Spleen (tissue), 11 donors: ENCODE results near the gene DAPK1. TPM values are rescaled to one million over a fixed set of nuclear protein-coding genes. Genes with fewer than 3 reads are reported as not detected.

ENCODE experiments used
- DNase-seq: peaks from one replicate; pipeline ENCODE4 v3.0.0-alpha.2; 2020
- H3K27ac ChIP-seq, 8 donors: fragments of 200-600 bp; sonication (generic) in 7 of 8; 1 replicate in 4 of 8; 2 replicates in 4 of 8; pipeline versions ENCODE4 v1.5.0 to v1.8.0; 2016 to 2021; ENCODE audit warnings: inconsistent platforms in 4 of 8, mild to moderate bottlenecking in 4 of 8, moderate library complexity in 1 of 8
- H3K27me3 ChIP-seq, 7 donors: fragments of 200-600 bp; sonication (generic) in 6 of 7; replicated peaks in 1 of 7; 1 replicate in 4 of 7; 2 replicates in 3 of 7; pipeline versions ENCODE4 v1.5.0 to v1.8.0; 2016 to 2021; ENCODE audit warnings: inconsistent platforms in 3 of 7, mild to moderate bottlenecking in 1 of 7
- H3K36me3 ChIP-seq, 6 donors: fragments of 200-600 bp; sonication (generic) in 5 of 6; 1 replicate in 4 of 6; 2 replicates in 2 of 6; pipeline versions ENCODE4 v1.5.0 to v1.8.0; 2016 to 2021; ENCODE audit warnings: inconsistent platforms in 2 of 6
- H3K4me1 ChIP-seq, 6 donors: fragments of 200-600 bp; sonication (generic) in 5 of 6; 1 replicate in 3 of 6; 2 replicates in 3 of 6; pipeline versions ENCODE4 v1.5.0 to v1.8.0; 2016 to 2021; ENCODE audit warnings: inconsistent platforms in 3 of 6
- H3K4me3 ChIP-seq, 8 donors: fragments of 200-600 bp; sonication (generic) in 7 of 8; 1 replicate in 4 of 8; 2 replicates in 4 of 8; pipeline versions ENCODE4 v1.5.0 to v1.8.0; 2016 to 2021; ENCODE audit warnings: inconsistent platforms in 4 of 8, mild to moderate bottlenecking in 4 of 8, moderate library complexity in 2 of 8
- H3K9me3 ChIP-seq, 8 donors: fragments of 200-600 bp; sonication (generic) in 7 of 8; 1 replicate in 4 of 8; 2 replicates in 4 of 8; pipeline versions ENCODE4 v1.5.0 to v1.8.0; 2016 to 2021; ENCODE audit warnings: inconsistent platforms in 4 of 8
- CTCF ChIP-seq, 11 experiments: fragments of 200-600 bp in 7 of 11; fragments of 450-650 bp in 4 of 11; sonication (generic) in 4 of 11; IDR thresholded peaks in 8 of 11; conservative IDR thresholded peaks in 3 of 11; 1 replicate in 7 of 11; 2 replicates in 4 of 11; pipeline versions ENCODE4 v1.4.0 to v1.8.0; 2016 to 2021; ENCODE audit warnings: antibody characterized with exemption in 11 of 11, inconsistent platforms in 4 of 11, mild to moderate bottlenecking in 1 of 11
- POLR2A ChIP-seq, 3 donors: fragments of 450-650 bp; IDR thresholded peaks; one replicate each; pipeline ENCODE4 v1.5.1; 2017; ENCODE audit warnings: antibody characterized with exemption in 3 of 3, mild to moderate bottlenecking in 1 of 3
- POLR2AphosphoS5 ChIP-seq, 3 donors: sonication (generic); formaldehyde crosslinking; IDR thresholded peaks; one replicate each; pipeline ENCODE4 v1.5.1; 2017; ENCODE audit warnings: antibody characterized with exemption in 3 of 3
- WGBS, 5 donors: extraction: QIAGEN DNeasy Blood & Tissue Kit in 3 of 5; methylation state at CpG; one replicate each; pipeline versions ENCODE4 v1.1.5 to v1.1.7; 2013 to 2018; 5-methylcytosine and 5-hydroxymethylcytosine counted together
- intact Hi-C: fragments of 100-400 bp; cut with DNase I; formaldehyde crosslinking; loops from one replicate; pipeline ENCODE4 v1.15.0; 2023; ENCODE audit warnings: low total_unique reads
- polyA plus RNA-seq, 3 donors: library from polyadenylated mRNA; stranded (reverse); fragments of 200-250 nt; gene quantifications; one replicate each; pipeline ENCODE4 v1.2.1, GENCODE V29; 2013
- total RNA-seq, 7 donors: library from RNA; depleted of rRNA in 3 of 7; stranded (reverse); fragments of >200 nt in 3 of 7; fragmentation: NEBNext Ultra II Directional in 4 of 7; extraction: Animal tissue kit (Norgen Biotek cat#: 25700) in 4 of 7; gene quantifications; one replicate each; pipeline versions ENCODE4 v1.1.0 to v1.2.1, GENCODE V29; 2016 to 2021
- donor health status: healthy with polysubstance abuse.
- donor health status: DM: no; HTN: no; CAD: no; lungs with moderate emphysema.
- donor health status: DM: no; HTN: no; CAD: no.
- donor health status: Bipolar disorder and iron deficiency.
- donor health status: healthy.
- donor health status: DM: no; HTN: no; CAD: no.
- donor health status: DM: yes; HTN: yes; CAD: no.

The DAPK1 gene
- total and polyA plus RNA-seq, 10 donors, result 6.4 to 126 (median 102) TPM

- peak overlapping the region in 2 of 8 donors; percentile 15 to 21 for H3K27ac ChIP-seq
- intact Hi-C loops, result no loop called here
- WGBS, 5 donors, result 31 to 39% (median 36%) methylated on average over 4 of the region's 4 CpGs
- DNase-seq, result no peak
- H3K36me3 ChIP-seq, result no peaks in the 10 kb centered on the region
- no peaks in the 10 kb centered on the region for H3K9me3 ChIP-seq
- peaks cover 0 to 9% (median 0%) of the 10 kb centered on the region in 6 donors for H3K4me1 ChIP-seq
- no peak overlapping the region for H3K4me3 ChIP-seq
- H3K27me3 ChIP-seq, result no peaks in the 10 kb centered on the region
- TF ChIP-seq POLR2AphosphoS5 (IDR thresholded peaks at IDR 0.05) (no peak), POLR2A (IDR thresholded peaks at IDR 0.05) (no peak), CTCF (IDR thresholded peaks at IDR 0.05 in 8 of 11, conservative IDR thresholded peaks at IDR 0.05 in 3 of 11) (no peak)
Measured at GRCh38 chr9:87479801-87480201, 17.9 kb upstream of the DAPK1 start.

- TF ChIP-seq CTCF (IDR thresholded peaks at IDR 0.05 in 8 of 11, conservative IDR thresholded peaks at IDR 0.05 in 3 of 11) (no peak), POLR2A (IDR thresholded peaks at IDR 0.05) (no peak), POLR2AphosphoS5 (IDR thresholded peaks at IDR 0.05) (no peak)
- no peak for DNase-seq
- no peaks in the 10 kb centered on the region for H3K27me3 ChIP-seq
- no peak overlapping the region for H3K4me3 ChIP-seq
- no peaks in the 10 kb centered on the region for H3K36me3 ChIP-seq
- H3K27ac ChIP-seq, result no peak overlapping the region
- H3K9me3 ChIP-seq, result no peaks in the 10 kb centered on the region
- 89 to 97% (median 94%) methylated on average over 4 of the region's 4 CpGs for WGBS, 5 donors
- H3K4me1 ChIP-seq, result peaks cover 0 to 9% (median 0%) of the 10 kb centered on the region in 6 donors
- intact Hi-C loops, result no loop called here
Measured at GRCh38 chr9:87481890-87482855, 15.5 kb upstream of the DAPK1 start.

GRCh38 chr9:87490225-87490624 lies 7.4 kb upstream of the DAPK1 start:
- no peak overlapping the region for H3K27ac ChIP-seq
- intact Hi-C loops, result no loop called here
- no peaks in the 10 kb centered on the region for H3K4me1 ChIP-seq
- H3K4me3 ChIP-seq, result no peak overlapping the region
- DNase-seq, result no peak
- H3K9me3 ChIP-seq, result no peaks in the 10 kb centered on the region
- H3K27me3 ChIP-seq, result peaks cover 0 to 23% (median 0%) of the 10 kb centered on the region in 7 donors
- H3K36me3 ChIP-seq, result no peaks in the 10 kb centered on the region
- TF ChIP-seq CTCF (IDR thresholded peaks at IDR 0.05 in 8 of 11, conservative IDR thresholded peaks at IDR 0.05 in 3 of 11), result no peak
- TF ChIP-seq POLR2AphosphoS5 (IDR thresholded peaks at IDR 0.05), result no peak
- TF ChIP-seq POLR2A (IDR thresholded peaks at IDR 0.05), result no peak

GRCh38 chr9:87490907-87491306 lies 6.8 kb upstream of the DAPK1 start:
- no peaks in the 10 kb centered on the region for H3K4me1 ChIP-seq
- TF ChIP-seq POLR2A (IDR thresholded peaks at IDR 0.05) (no peak), CTCF (IDR thresholded peaks at IDR 0.05 in 8 of 11, conservative IDR thresholded peaks at IDR 0.05 in 3 of 11) (no peak), POLR2AphosphoS5 (IDR thresholded peaks at IDR 0.05) (no peak)
- peaks cover 0 to 29% (median 0%) of the 10 kb centered on the region in 7 donors for H3K27me3 ChIP-seq
- no peaks in the 10 kb centered on the region for H3K9me3 ChIP-seq
- no peak overlapping the region for H3K27ac ChIP-seq
- DNase-seq, result no peak
- intact Hi-C loops, result no loop called here
- H3K4me3 ChIP-seq, result no peak overlapping the region
- H3K36me3 ChIP-seq, result no peaks in the 10 kb centered on the region
